ENCODE data around the gene THSD7A. TPM values are rescaled to one million over a fixed set of nuclear protein-coding genes. Genes with fewer than 3 reads are reported as not detected.

Gene THSD7A, protein sequence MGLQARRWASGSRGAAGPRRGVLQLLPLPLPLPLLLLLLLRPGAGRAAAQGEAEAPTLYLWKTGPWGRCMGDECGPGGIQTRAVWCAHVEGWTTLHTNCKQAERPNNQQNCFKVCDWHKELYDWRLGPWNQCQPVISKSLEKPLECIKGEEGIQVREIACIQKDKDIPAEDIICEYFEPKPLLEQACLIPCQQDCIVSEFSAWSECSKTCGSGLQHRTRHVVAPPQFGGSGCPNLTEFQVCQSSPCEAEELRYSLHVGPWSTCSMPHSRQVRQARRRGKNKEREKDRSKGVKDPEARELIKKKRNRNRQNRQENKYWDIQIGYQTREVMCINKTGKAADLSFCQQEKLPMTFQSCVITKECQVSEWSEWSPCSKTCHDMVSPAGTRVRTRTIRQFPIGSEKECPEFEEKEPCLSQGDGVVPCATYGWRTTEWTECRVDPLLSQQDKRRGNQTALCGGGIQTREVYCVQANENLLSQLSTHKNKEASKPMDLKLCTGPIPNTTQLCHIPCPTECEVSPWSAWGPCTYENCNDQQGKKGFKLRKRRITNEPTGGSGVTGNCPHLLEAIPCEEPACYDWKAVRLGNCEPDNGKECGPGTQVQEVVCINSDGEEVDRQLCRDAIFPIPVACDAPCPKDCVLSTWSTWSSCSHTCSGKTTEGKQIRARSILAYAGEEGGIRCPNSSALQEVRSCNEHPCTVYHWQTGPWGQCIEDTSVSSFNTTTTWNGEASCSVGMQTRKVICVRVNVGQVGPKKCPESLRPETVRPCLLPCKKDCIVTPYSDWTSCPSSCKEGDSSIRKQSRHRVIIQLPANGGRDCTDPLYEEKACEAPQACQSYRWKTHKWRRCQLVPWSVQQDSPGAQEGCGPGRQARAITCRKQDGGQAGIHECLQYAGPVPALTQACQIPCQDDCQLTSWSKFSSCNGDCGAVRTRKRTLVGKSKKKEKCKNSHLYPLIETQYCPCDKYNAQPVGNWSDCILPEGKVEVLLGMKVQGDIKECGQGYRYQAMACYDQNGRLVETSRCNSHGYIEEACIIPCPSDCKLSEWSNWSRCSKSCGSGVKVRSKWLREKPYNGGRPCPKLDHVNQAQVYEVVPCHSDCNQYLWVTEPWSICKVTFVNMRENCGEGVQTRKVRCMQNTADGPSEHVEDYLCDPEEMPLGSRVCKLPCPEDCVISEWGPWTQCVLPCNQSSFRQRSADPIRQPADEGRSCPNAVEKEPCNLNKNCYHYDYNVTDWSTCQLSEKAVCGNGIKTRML (N-terminal part only)
- total RNA-seq (ENCODE audit: insufficient read depth, low replicate concordance): 7.0 TPM

DNA sequence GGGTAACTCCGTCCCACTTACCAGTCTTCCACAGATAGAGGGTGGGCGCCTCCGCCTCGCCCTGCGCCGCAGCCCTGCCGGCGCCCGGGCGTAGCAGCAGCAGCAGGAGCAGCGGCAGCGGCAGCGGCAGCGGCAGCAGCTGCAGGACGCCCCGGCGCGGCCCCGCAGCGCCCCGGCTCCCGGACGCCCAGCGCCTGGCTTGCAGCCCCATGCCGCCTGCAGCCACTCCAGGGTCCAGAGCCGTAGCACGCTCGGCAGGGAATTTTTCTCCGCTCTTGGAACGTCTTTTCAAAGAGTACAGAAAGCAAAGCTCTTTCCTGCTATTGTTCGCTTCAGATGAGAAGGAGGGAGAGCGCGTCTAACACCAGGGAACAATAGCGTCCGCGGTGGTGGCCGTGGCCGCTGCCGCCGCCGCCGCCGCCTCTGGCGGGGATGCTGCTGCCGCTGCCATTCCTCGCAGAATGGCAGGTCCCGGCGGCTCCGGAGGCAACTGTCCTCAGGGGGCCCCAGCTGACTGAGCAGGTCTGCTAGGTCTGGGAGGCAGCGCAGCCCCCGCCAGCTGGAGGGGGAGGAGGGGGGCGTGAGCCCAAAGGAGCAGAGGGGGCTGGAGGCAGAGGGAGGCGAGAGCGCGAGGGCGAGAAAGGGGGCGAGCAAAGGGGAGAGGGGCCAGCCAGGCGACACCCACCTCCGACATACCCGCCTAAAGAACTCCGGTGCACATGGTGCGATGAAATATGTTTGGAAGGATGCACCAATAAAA, at the start of gene THSD7A:
TSS of gene THSD7A (minus strand) at position 463 of the 760 bp plus-strand sequence. CDS start at position 211, 252 bp downstream.
- DNase-seq (ENCODE audit: low spot score): peak; percentile 54

DNA sequence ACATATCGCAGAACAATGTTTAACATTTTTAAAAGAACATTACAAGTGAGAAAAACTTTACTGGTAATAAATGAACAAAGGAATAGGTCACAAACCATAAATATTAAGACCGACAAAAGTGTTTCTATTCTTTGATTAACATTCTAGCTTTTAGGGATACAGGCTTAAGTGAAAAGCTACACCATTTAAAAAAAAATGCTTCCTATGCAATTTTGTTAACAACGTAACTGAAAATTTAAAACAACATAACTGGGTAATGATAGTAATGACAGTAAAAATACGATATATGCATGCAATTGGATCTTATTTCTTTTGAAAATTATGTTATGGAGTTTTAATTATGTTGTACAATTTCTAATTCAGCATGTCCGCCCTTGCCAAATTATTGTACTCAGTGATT, 49.7 kb upstream of the THSD7A start:
- no peak for DNase-seq (ENCODE audit: low spot score)

DNA sequence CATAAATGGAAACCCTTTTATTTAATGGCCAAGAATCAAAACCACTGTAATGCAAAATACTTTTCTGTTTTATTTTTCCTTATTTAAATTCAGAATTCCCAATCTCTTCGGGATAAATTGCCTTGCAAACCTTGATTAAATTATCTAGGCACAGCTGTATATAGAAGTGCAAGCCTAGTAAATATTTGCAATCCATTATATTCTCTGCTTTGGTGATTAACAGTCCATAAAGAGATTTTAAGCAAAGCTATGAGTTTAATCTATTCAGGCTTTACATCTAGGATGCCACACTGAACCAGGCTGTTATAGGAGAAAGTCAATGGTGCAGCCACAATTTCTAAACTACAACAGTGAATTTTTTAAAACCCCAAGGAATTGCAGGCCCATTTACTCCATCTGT, 43.6 kb upstream of the THSD7A start:
- no peak for DNase-seq (ENCODE audit: low spot score)

DNA sequence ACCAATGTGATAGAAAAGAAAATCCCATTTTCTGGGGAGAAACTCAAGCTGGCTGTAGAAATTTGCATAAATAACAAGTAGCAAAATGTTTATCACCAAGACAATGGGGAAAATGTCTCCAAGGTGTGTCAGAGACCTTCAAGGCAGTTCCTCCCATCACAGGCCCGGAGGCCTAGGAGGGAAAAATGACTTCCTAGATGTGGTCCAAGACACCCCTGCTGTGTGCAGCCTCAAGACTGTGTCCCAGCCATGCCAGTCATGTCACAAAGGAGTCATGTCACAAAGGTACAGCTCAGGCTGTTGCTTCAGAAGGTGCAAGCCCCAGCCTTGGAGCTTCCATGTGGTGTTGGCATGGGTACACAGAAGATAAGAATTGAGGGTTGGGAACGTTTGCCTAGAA, 33.7 kb upstream of the THSD7A start:
- no peak for DNase-seq (ENCODE audit: low spot score)

DNA sequence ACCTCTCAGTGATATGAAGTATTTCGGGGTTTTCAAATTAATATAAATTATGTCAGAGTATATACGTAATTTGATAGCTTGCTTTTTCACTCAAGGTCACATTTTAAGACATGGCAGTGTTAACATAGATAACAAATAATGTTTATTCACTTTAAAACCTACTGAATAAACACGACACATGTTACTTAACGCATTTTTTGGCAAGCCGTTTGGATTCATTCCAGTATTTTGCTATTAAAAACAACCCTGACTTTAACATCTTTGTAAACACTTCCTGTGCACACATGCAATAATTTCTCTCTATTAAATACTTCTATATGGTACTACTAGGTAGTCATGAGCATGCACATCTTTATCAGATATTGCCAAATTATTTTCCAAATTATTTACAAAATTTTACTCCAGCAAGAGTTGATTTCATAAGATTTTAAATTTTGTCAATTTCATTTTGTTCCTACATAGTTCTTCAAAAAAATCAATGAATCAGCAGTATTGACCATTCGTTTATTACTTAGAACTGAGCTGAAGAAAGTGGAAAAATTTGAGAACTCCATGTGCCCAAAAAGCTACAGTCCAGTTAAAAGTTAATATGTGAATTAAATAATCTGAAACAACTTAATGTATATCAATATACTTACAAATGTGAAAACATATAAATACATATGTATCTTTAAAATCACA, 26.8 kb upstream of the THSD7A start:
- DNase-seq (ENCODE audit: low spot score): no peak

DNA sequence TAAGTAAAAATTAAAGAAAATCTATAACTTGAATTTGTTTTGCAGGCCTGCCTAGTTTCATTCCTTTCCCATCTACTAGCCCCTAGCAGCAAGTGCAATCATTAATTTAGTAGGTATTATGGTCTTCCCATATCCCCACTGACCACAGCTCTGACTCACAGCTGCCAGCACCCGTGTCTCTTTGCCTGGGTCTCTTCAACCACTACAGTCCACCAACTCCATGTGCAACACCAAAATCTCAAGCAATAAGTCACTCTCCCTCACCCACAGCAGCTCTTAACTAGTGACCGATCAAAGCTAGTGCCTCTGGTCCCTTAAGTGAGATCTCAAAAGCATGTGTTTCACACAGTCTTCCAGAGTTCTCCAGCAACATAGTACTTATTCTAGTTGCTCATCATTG, 26.0 kb upstream of the THSD7A start:
- DNase-seq (ENCODE audit: low spot score): no peak

DNA sequence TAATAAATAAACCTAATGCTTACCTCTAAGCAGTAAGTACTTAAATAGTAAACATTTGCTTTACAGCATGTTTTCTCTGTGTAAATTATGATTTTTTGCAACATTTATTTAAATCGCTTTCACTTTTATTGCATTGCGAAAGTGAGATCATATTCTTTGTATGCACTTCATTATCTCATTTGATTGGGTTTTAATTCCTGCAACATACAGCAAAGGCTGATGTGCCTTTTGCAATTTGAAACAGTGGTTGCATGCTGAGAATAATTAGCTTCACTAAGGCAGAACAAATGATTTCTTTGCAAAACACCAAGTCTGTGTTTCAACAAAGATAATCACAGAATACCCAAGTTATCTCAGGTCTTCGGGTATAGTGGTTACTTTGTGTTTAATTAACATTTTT, 16.3 kb upstream of the THSD7A start:
- DNase-seq (ENCODE audit: low spot score): no peak

DNA sequence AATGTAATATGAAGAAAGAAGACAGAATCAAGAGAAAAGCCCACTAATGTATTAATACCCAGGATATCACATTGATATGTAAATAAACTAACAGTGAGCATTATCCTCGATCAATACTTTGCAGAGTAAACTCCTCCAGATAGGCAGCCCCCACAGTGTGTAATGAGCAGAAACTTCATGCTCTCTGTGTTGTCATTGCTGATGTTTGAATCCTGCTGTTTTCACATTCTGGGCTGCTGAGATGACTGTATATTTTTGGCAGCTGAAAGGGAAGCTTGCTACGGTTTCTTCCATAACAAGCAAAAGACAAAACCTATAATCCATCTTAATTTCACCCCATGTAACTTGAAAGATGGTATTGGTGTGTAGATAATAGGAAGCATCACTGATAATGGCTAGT, 15.3 kb upstream of the THSD7A start:
- DNase-seq (ENCODE audit: low spot score): peak; percentile 13

DNA sequence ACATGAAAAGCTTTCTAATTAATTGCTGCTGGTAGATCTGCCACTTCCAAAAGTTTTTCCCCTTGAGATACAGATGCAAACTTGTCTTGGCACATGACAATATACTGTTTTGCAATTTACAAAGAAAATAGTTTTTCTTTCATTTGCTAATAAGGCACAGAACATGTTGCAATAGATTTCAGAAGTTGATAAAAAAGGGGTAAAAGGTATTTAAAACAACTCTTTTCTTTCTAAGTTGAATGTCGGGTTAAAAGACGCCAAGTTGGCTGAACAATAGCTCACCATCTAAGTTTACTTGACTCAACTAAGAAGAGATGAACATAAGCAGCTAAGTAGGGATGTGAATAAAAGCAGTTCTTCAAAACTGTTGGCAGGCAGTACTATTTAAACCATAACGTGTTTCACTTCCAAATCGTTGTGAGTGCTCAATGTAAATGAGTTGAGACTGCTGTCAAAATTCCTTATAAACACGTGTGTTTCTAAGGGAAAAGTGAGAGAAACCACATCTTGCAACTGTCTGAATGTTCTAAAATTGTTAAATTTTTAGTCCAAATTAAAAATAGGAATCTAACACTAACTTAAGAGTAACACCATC, 14.5 kb upstream of the THSD7A start:
- DNase-seq (ENCODE audit: low spot score): no peak

DNA sequence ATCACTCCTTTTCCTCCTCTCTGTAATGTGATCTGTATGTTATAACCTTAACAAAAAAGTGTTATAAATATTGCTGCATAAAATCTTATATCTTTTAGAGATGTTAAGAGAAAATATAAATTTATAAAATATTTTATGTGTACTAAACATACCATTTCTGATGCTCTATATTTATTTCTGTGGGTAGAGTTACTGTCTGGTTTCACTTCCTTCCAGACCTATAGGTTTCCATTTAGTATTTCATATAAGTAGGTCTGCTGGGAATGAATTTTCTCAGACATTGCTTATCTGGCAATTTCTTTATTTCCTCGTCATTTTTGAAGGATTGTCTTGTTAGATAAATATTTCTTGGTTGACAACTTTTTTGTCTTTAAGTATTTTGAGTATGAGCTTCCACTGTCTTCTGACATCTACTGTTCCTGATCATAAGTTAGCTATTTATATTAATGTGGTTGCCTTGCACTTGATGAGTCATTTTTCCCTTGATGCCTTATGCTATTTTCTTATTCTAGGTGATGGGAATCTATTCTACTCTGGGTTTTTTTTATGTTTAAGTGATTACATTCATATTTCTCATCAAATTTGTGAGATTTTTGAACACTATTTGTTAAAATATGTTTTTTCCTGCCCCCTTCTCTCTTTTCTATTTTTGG, 11.2 kb upstream of the THSD7A start:
- no peak for DNase-seq (ENCODE audit: low spot score)

DNA sequence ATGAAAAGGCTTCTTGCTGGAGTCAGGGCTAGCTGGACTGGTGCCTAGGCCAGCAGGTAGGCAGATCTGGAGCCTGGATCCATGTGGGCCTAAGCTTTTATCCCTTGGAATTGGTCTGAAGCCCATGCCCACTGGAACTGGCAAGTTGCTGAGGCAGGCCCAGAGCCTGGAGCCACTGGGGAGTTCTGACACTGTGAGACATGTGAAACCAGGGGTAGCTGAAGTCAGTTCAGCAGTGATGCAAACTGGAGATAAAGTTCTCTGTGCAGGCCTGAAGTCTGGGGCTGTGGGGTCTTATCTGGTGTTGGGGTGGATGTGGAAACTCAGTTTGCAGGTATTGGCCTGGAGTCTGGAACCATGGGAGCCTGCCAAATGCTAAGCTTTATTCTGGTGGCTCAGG, 9.7 kb upstream of the THSD7A start:
- DNase-seq (ENCODE audit: low spot score): no peak

DNA sequence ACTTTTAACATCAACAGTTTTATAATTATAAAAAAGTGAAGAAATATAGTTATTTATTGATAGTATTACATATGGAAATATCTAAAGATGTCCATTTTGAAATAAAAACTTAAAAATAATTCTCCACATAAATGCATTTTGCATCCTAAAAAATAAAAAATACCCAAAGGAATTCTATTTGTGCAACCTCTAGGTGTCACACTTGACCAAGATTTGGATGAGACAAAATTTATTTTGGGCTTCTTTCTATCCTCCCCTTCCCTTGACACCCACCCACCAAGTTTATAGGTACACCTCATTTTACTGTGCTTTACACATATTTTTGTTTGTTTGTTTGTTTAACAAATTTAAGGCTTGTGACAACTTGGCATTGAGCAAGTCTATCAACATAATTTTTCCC, 3.3 kb upstream of the THSD7A start:
- DNase-seq (ENCODE audit: low spot score): no peak

DNA sequence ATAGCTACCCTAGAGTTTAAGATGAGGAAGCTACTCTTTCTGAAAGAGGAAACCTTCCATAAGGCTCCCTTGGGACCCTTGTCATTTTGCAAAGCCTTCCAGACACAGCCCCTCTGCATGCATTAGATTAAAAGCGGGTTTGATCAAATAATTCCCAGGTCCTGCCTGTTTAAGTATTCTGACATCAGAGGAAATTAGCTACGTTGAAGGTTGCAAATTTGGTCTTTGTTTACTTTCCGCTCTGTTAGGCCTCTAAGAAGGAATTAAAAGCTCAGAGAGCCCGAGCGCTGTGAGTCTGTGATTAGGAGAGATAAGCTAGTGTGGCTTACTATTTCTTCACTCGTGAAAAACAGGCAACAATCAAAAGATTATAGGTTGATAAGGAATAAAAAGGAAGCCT, 1.4 kb upstream of the THSD7A start:
- no peak for DNase-seq (ENCODE audit: low spot score)

DNA sequence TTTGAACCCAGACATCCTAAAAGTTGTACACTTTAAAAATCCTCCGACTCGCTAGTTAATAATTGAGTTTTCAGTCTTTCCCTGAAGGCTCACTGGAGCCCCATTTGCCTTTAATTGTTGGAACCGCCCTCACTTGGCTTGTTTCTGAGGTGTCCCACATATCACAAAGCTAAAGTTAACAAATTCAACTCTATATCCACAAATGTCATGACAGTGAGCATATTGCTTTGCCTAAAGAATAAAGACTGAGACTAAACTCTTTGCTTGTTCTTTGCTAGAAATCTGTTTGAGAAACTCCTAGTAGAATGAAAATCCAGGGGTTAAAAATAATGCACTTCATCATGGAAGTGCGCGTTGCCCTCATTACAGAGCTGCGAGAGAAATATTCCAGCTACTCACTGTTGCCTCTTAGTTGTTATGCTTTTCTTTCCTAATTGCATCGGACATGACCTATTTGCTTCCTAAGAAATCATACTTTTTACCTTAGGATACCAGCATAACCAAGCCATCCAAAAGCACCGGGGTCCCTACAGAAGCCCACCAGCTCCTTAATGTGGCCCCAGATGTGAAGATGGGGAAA, 752 bp downstream of the THSD7A start:
- peak; percentile 42 for DNase-seq (ENCODE audit: low spot score)

DNA sequence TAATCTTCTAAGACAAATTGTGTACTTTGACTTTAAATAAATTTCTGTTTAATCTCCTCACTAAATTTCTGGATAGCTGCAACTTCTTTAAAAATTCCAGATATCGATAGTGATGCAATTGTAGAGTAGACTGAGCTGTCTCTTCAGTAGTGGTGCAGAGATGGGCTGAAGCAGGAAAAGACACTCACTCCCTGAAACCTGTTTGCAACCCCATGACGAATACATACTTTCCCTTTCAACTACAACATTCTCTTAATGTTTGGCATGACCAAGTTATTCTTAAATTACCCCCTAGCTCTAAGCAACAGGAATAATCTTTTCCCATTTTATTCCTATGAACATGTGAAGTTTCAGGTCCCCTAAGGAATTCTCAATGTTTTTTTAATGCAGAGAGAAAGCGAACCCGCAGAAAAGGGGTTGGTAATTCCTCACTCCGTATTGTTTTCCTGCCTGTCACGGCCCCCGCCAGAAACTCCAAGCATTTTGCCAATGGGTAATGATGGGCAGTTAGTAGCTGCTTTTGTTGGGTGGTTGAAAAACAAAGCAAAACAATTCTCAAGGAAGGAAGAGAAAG, 1.3 kb downstream of the THSD7A start:
- peak; percentile 27 for DNase-seq (ENCODE audit: low spot score)

DNA sequence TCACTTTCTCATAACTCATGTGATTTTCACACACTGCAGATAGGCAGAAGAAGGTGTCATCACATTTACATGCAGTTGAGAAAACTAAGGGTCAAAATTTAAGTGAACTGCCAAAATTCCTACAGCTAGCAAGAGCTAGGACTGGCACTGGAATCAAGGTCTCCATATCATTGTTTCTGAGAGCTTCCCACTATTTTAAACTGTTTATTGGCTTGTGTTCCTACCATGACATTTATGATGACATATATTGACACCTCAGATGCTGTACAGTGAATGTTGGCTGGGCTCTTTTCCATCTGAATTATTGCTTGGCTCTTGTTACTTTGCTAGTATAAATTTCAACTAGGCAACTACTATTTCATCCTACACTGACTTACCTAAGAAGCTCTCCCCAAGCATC, 2.0 kb downstream of the THSD7A start:
- no peak for DNase-seq (ENCODE audit: low spot score)

DNA sequence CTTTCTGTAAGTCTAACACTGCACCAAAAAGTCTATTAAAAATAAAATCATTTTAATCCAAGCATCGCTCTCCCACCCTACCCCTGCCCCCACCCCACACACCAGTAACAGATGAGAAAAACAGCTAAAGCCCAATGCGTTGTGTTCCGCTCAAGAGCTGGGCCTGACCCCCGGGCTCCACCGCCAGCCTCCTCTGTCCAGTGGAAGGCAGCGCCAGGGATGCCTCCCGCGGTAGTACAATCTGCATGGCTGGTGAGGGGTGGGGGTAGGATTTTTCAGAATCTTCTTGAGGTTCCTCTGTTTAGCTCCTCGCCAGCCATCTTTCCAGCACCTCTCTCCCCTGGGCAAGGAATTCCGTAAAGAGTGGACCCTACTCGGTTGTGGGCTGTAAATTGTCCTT, 12.1 kb downstream of the THSD7A start:
- no peak for DNase-seq (ENCODE audit: low spot score)

DNA sequence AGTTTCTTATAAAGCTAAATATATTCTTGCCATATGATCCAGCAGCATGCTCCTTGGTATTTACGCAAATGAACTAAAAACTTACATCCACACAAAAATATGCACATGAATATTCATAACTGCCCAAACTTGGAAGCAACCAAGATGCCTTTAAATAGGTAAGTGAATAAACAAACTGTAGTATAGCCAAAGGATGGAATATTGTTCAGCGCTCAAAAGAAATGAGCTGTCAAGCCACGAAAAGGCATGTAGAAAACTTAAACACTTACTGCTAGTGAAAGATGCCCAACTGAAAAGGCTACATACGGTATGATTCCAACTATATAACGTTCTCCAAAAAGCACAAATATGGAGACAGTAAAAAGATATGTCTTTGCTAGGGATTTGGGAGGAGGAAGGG, 12.7 kb downstream of the THSD7A start:
- DNase-seq (ENCODE audit: low spot score): no peak

DNA sequence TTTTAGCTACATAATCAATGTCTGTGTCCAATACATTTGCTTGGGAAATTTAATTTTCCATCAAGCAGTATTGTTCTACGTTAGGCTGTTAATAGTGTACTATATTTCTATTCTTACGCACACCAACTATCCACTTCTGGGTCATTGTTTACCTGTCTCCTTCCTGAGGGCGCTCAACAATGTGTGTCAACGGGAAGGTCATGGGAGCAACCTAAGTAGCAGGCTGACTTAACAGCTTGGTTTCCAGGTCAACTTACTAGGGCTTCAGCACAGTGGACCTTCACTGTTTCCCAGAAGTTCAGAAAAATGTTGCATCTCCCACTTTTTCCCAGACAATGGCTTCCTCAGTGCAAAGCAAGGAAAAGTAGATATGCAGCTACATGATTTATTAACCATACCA, 13.7 kb downstream of the THSD7A start:
- no peak for DNase-seq (ENCODE audit: low spot score)
